Measurements from ENCODE around the gene MYL11.

DNA sequence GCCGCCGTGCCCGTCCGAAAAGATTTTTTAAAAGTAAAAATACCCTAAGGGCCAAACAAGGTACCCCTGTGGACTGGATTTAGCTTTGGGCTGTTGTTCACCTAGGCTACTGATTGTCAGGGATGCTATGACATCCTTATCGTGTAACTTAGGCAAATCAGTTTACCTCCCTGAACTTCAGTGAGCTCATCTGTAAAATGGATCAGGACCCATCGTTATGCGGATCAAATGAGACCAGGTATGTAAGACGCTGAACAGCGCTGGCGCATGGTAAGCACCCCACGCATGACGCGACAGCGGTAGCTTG lies 32.1 kb downstream of the MYL11 start:
- TF ChIP-seq CTCF (IDR thresholded peaks at IDR 0.05): no peak
- TF ChIP-seq POLR2A (IDR thresholded peaks at IDR 0.05): no peak

Measured in adrenal gland (tissue), 5 donors.